HepG2 (cell line): ENCODE results near the gene TRMT6. TPM values are rescaled to one million over a fixed set of nuclear protein-coding genes. Genes with fewer than 3 reads are reported as not detected.

ENCODE experiments used
- ARID3A ChIP-seq: IDR thresholded peaks from 2 replicates; pipeline ENCODE4 v1.6.1; 2012; ENCODE audit warnings: low read depth, low read length, improper control_type of control experiment
- BCL3 ChIP-seq: sonication (generic); formaldehyde crosslinking; IDR thresholded peaks from 2 replicates; pipeline ENCODE4 v1.5.1; 2020; ENCODE audit warnings: mild to moderate bottlenecking, missing genetic modification reagents, moderate library complexity
- DDIT3 ChIP-seq: sonication (generic); formaldehyde crosslinking; IDR thresholded peaks from 2 replicates; pipeline ENCODE4 v1.4.0; 2020; ENCODE audit warnings: mild to moderate bottlenecking, missing genetic modification reagents
- FOXK2 ChIP-seq: fragments of 450-650 bp; IDR thresholded peaks from 2 replicates; pipeline ENCODE4 v1.6.1; 2016
- GTF2F1 ChIP-seq: fragments of 150-350 bp; IDR thresholded peaks from 2 replicates; pipeline ENCODE4 v1.6.1; 2014; ENCODE audit warnings: low read length
- MAX ChIP-seq: IDR thresholded peaks from 2 replicates; pipeline ENCODE4 v1.6.1; 2012; ENCODE audit warnings: inconsistent platforms
- MED13 ChIP-seq: sonication (generic); formaldehyde crosslinking; IDR thresholded peaks from 2 replicates; pipeline ENCODE4 v1.5.0; 2020; ENCODE audit warnings: missing genetic modification reagents
- MIXL1 ChIP-seq: IDR thresholded peaks from 2 replicates; pipeline ENCODE4 v1.6.1; 2016
- NFE2 ChIP-seq: sonication (generic); formaldehyde crosslinking; IDR thresholded peaks from 2 replicates; pipeline ENCODE4 v1.4.0; 2020; ENCODE audit warnings: missing genetic modification reagents
- PCBP2 ChIP-seq: fragments of 200-400 bp; formaldehyde crosslinking; optimal IDR thresholded peaks from 2 replicates; pipeline ENCODE3; 2018; ENCODE audit warnings: low read length, low read depth; ENCODE audit not compliant: poor library complexity, severe bottlenecking
- PTBP1 ChIP-seq: fragments of 200-400 bp; formaldehyde crosslinking; IDR thresholded peaks from 2 replicates; pipeline ENCODE4 v1.6.1; 2018; ENCODE audit warnings: low read length, low read depth; ENCODE audit not compliant: poor library complexity, severe bottlenecking
- SSRP1 ChIP-seq: IDR thresholded peaks from 2 replicates; pipeline ENCODE4 v1.6.1; 2016; ENCODE audit warnings: control low read depth
- TBX2 ChIP-seq: sonication (generic); formaldehyde crosslinking; IDR thresholded peaks from 2 replicates; pipeline ENCODE4 v1.5.0; 2020; ENCODE audit warnings: missing genetic modification reagents, mild to moderate bottlenecking, borderline replicate concordance
- THAP9 ChIP-seq: sonication (generic); formaldehyde crosslinking; IDR thresholded peaks from 2 replicates; pipeline ENCODE4; 2020; ENCODE audit warnings: missing genetic modification reagents, mild to moderate bottlenecking, borderline replicate concordance
- ZBTB21 ChIP-seq: sonication (generic); formaldehyde crosslinking; IDR thresholded peaks from 2 replicates; pipeline ENCODE4 v1.4.0; 2020; ENCODE audit warnings: missing genetic modification reagents
- ZFYVE20 ChIP-seq: sonication (generic); formaldehyde crosslinking; IDR thresholded peaks from 2 replicates; pipeline ENCODE4 v1.8.0; 2023; ENCODE audit warnings: low read depth, mild to moderate bottlenecking, moderate library complexity, missing genetic modification reagents, borderline replicate concordance
- ZNF234 ChIP-seq: sonication (generic); formaldehyde crosslinking; conservative IDR thresholded peaks from 2 replicates; pipeline ENCODE4 v1.5.1; 2020; ENCODE audit warnings: mild to moderate bottlenecking, missing genetic modification reagents
- ZNF326 ChIP-seq: sonication (generic); formaldehyde crosslinking; IDR thresholded peaks from 2 replicates; pipeline ENCODE4 v1.4.0; 2020; ENCODE audit warnings: missing genetic modification reagents, borderline replicate concordance
- ZNF451 ChIP-seq: sonication (generic); formaldehyde crosslinking; IDR thresholded peaks from 2 replicates; pipeline ENCODE4 v1.5.0; 2020; ENCODE audit warnings: mild to moderate bottlenecking, missing genetic modification reagents
- ZNF562 ChIP-seq: sonication (generic); formaldehyde crosslinking; IDR thresholded peaks from 2 replicates; pipeline ENCODE4 v1.8.0; 2022; ENCODE audit warnings: missing genetic modification reagents, borderline replicate concordance
- ZNF616 ChIP-seq: sonication (generic); formaldehyde crosslinking; IDR thresholded peaks from 2 replicates; pipeline ENCODE4 v1.5.0; 2020; ENCODE audit warnings: low read depth, mild to moderate bottlenecking, missing genetic modification reagents
- ZNF878 ChIP-seq: sonication (generic); formaldehyde crosslinking; IDR thresholded peaks from 2 replicates; pipeline ENCODE4 v1.8.1; 2023; ENCODE audit warnings: mild to moderate bottlenecking, missing genetic modification reagents, moderate library complexity
- ZSCAN9 ChIP-seq: IDR thresholded peaks from 2 replicates; pipeline ENCODE4 v1.6.1; 2016; ENCODE audit warnings: borderline replicate concordance
- polyA plus RNA-seq, 8 experiments: library from polyadenylated mRNA; depleted of rRNA in 3 of 8; stranded (reverse) in 7 of 8; unstranded in 1 of 8; fragments of >200 nt; fragmentation: Illumina TruSeq in 4 of 8; extraction: Trizol in 4 of 8; gene quantifications; 2 replicates each; pipeline versions ENCODE4 v1.2.1 to v1.2.3, GENCODE V29; 2011 to 2016; ENCODE audit warnings: low read depth in 4 of 8, missing spikeins in 1 of 8, mixed read lengths in 1 of 8; ENCODE audit not compliant: insufficient read depth in 1 of 8
- total RNA-seq, 5 experiments: library from RNA; depleted of rRNA; stranded (reverse); fragments of >200 nt; fragmentation: Illumina TruSeq; extraction: Trizol; gene quantifications; 2 replicates each; pipeline ENCODE4 v1.2.3, GENCODE V29; 2016; ENCODE audit warnings: low read depth in 1 of 5

TRMT6 gene
- total and polyA plus RNA-seq, 2 of the 13 experiments (the other 11 are each of a cell fraction or from before 2014, with no cell fraction given), result 10.5 to 37.8 TPM

GRCh38 chr20:5950271-5951031 lies at the start of gene TRMT6, which contains the start of gene MCM8 (continued):
- TF ChIP-seq THAP9 (CRISPR knock-in tag) (peak; percentile 95), ZNF451 (CRISPR knock-in tag) (peak; percentile 96), NFE2 (CRISPR knock-in tag) (peak; percentile 10; the same call in 1 of the 2 replicates), BCL3 (CRISPR knock-in tag) (0 out of 2 replicates have a peak, but pooled peaks have one; percentile 74), MED13 (CRISPR knock-in tag) (no peak), DDIT3 (peak; percentile 76), FOXK2 (peak; percentile 75), PTBP1 (peak; percentile 73), ZNF878 (CRISPR knock-in tag) (peak; percentile 97), ZNF562 (peak; percentile 72; the same call in 1 of the 2 replicates), TBX2 (CRISPR knock-in tag) (peak; percentile 93), ZNF326 (CRISPR knock-in tag) (no peak), PCBP2 (no peak), ARID3A (no peak), GTF2F1 (no peak), ZNF616 (CRISPR knock-in tag) (peak; percentile 87; the same call in 1 of the 2 replicates), ZSCAN9 (CRISPR knock-in tag) (peak; percentile 96), SSRP1 (peak; percentile 69; the same call in 1 of the 2 replicates), ZFYVE20 (CRISPR knock-in tag) (0 out of 2 replicates have a peak, but pooled peaks have one; percentile 52), MAX (peak; percentile 99), MIXL1 (CRISPR knock-in tag) (peak; percentile 89), ZBTB21 (peak; percentile 60; the same call in 1 of the 2 replicates), ZNF234 (CRISPR knock-in tag) (peak; percentile 60; the same call in 1 of the 2 replicates)
